ENCODE measurements around the gene TMC8.
"Not testable (repeated sequence)": the region's sequence is repeated elsewhere in the genome, so short reads cannot be mapped to it uniquely, and the experiment has no call there.

Gene TMC8

GRCh38 chr17:78130437-78131101, at the start of gene TMC8:
TMC8 (plus strand) TSS chr17:78130771; CDS start chr17:78131589, 818 bp downstream.
- no peak for FAIRE-seq

GRCh38 chr17:78081551-78081950, 49.0 kb upstream of the TMC8 start:
- FAIRE-seq, result no peak

GRCh38 chr17:78082355-78082872, 48.2 kb upstream of the TMC8 start:
- not testable (repeated sequence) for FAIRE-seq

GRCh38 chr17:78082988-78083387, 47.6 kb upstream of the TMC8 start:
- FAIRE-seq, result no peak

GRCh38 chr17:78086740-78087139, 43.8 kb upstream of the TMC8 start:
- FAIRE-seq, result no peak

GRCh38 chr17:78088529-78088928, 42.0 kb upstream of the TMC8 start:
- FAIRE-seq, result no peak

- FAIRE-seq, result no peak
Observed at GRCh38 chr17:78089576-78090281, 40.8 kb upstream of the TMC8 start.

- FAIRE-seq, result no peak
Observed at GRCh38 chr17:78092794-78093324, 37.7 kb upstream of the TMC8 start.

GRCh38 chr17:78095035-78095434, 35.5 kb upstream of the TMC8 start:
- FAIRE-seq, result no peak

GRCh38 chr17:78096093-78096492, 34.5 kb upstream of the TMC8 start:
- no peak for FAIRE-seq

- FAIRE-seq, result no peak
Observed at GRCh38 chr17:78101112-78101511, 29.5 kb upstream of the TMC8 start.

- FAIRE-seq, result no peak
Observed at GRCh38 chr17:78101542-78101941, 29.0 kb upstream of the TMC8 start.

GRCh38 chr17:78103311-78103710, 27.3 kb upstream of the TMC8 start:
- no peak for FAIRE-seq

- no peak for FAIRE-seq
Observed at GRCh38 chr17:78104540-78104941, 26.0 kb upstream of the TMC8 start.

GRCh38 chr17:78105101-78105500, 25.5 kb upstream of the TMC8 start:
- FAIRE-seq, result no peak

- no peak for FAIRE-seq
Observed at GRCh38 chr17:78105551-78105950, 25.0 kb upstream of the TMC8 start.

GRCh38 chr17:78106211-78106610, 24.4 kb upstream of the TMC8 start:
- no peak for FAIRE-seq

GRCh38 chr17:78107457-78107856, 23.1 kb upstream of the TMC8 start:
- no peak for FAIRE-seq

- FAIRE-seq, result no peak
Observed at GRCh38 chr17:78107976-78108725, 22.4 kb upstream of the TMC8 start.

GRCh38 chr17:78108726-78109488, 21.7 kb upstream of the TMC8 start:
- FAIRE-seq, result no peak

- FAIRE-seq, result no peak
Observed at GRCh38 chr17:78109489-78109761, 21.1 kb upstream of the TMC8 start.

- no peak for FAIRE-seq
Observed at GRCh38 chr17:78110363-78111015, 20.1 kb upstream of the TMC8 start.
